ENCODE data around the gene LRTM2.

LRTM2 gene

DNA sequence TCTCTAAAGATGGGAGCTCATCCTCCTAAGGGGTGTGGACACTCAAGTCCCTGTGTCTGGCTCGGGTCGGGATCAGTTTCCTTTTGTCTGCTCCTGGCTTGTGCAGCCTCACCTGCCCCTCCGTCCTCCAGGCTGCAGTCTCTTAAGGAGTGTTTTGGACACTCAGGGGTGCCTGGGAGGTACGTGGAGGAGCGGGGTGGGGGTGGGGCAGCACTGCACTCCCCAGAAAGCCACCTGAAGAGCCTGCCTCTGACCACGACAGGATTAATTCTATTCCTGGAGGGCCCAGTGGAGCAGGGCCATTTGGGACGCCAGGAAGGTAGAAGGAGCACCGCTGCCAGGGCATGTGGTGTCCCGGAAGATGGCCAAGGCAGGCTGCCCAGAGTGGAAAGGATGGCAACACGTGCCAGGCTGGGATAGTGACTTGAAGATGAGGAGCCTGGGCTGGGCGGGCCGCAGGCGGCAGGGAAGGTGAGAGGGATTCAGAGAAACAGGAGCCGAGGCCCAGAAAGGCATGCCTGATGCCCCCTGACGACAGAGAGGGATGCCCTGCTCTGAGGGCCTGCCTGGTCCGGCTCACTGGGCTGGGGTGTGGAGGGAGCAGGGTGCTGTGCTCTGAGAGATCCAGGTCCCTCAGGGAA is 14.8 kb upstream of the LRTM2 start:
- H3K27ac ChIP-seq, result no peak overlapping the region
- TF ChIP-seq, protein P1, sequence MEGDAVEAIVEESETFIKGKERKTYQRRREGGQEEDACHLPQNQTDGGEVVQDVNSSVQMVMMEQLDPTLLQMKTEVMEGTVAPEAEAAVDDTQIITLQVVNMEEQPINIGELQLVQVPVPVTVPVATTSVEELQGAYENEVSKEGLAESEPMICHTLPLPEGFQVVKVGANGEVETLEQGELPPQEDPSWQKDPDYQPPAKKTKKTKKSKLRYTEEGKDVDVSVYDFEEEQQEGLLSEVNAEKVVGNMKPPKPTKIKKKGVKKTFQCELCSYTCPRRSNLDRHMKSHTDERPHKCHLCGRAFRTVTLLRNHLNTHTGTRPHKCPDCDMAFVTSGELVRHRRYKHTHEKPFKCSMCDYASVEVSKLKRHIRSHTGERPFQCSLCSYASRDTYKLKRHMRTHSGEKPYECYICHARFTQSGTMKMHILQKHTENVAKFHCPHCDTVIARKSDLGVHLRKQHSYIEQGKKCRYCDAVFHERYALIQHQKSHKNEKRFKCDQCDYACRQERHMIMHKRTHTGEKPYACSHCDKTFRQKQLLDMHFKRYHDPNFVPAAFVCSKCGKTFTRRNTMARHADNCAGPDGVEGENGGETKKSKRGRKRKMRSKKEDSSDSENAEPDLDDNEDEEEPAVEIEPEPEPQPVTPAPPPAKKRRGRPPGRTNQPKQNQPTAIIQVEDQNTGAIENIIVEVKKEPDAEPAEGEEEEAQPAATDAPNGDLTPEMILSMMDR (IDR thresholded peaks at IDR 0.05), result no peak
- TF ChIP-seq ZFX (IDR thresholded peaks at IDR 0.05; ENCODE audit: borderline replicate concordance), result no peak

DNA sequence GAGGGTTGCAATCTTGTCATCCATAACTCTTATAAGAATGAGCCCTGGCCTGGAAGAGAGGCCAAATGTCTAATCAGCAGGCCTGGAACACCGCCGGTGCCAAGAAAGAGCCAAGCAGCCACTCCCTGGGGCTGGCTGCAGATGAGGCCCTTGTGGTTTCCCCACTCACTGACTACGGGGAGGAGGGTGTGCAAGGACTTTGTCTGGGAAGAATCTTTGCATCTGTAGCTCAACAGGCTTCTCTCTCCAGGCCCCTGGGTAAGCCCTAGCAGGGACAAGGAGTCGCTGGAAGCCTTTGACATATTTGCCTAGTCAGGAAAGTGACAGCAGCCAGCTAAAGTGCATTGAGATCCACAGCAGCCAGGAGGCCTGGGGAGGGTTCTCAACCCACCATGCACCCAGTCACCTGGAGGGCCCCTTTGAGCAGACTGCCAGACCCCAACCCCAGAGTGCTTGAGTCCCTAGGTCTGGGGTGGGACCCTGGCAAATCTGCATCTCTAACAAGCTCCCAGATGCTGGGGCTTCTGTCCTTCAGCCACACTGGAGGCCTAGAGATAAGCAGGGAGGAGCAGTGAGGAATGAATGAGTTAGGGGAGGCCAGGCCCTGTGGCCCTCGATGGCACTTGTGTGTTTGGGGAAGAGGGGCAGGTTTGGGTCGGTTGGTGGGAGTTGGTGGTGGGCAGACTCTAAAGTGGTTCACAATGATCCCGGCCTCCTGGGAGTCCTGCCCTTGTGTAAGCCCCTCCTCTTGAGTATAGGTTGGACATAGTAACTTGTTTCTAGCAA is 13.9 kb upstream of the LRTM2 start:
- no peak overlapping the region for H3K27ac ChIP-seq
- TF ChIP-seq, protein P1 (IDR thresholded peaks at IDR 0.05), result no peak
- no peak for TF ChIP-seq ZFX (IDR thresholded peaks at IDR 0.05; ENCODE audit: borderline replicate concordance)

DNA sequence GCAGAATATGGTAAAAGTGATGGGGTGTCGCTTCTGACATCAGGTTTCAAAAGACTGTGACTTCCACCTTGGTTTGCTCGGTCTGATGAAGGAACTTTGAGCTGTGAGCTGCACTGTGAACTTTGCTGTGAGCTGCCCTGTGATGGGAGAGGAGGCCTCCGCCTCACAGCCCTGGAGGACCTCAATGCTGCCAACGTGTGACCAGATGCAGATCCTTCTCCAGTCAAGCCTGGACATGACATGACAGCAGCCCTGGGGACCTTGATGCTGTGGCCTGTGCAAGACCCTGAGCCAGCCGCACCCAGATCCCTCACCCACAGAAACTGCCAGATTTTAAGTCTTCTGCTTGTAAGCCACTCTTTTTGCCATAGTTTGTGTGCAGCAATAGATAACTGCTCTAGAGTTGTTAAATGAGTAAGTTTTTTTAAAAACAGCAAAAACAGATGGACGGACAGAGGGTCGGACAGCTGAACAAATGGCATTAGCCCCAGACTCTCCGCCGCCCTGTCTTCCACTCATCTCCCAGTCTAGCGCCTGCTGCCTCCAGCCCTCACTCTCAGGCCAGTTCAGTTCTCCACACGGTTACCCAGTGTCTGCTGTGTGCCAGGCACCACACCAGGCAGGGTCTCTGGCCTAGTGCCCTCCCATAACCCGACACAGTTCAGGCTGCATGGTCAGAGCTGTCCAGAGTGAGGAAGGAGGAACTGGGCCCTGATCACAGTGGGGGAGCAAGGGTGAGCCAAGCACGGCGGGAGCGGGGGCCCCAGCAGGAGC is 13.1 kb upstream of the LRTM2 start:
- no peak overlapping the region for H3K27ac ChIP-seq
- TF ChIP-seq ZFX (IDR thresholded peaks at IDR 0.05; ENCODE audit: borderline replicate concordance), result no peak
- TF ChIP-seq, protein P1 (IDR thresholded peaks at IDR 0.05), result no peak

DNA sequence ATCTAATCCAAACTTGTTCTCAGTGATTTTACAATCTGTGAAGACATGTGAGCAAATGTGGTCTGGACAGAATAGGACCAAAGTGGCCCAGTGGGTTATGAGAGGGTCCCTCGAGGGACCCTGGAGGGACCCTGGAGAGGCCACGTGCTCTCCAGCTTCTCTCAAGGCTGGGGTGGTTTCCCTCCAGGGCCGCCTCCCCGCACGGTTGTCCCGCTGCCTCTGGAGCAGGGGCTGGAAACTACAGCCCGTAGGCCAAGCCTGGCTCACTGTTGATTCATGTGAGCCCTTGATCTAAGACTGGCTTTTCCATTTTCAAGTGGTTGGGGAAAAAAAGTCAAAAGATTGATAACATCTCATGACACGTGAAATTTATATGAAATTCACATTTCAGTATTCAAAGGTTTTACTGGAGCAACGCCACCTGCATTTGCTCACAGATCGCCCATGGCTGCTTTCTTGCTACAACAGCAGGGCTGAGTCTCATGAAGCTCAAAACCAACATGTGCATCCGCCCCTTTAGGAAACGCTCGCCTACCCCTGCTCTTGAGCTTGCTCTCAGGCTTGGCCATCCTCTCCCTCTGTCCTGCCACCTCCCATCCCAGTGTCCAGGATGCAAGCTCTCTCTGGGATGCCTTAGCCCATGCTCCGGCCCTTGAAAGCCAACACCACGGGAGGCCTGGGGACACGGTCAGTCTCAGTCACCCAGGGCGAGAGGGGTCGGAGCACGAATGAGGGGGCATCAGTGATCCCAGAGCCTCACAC is 12.1 kb upstream of the LRTM2 start:
- TF ChIP-seq, protein P1 (IDR thresholded peaks at IDR 0.05), result no peak
- no peak for TF ChIP-seq ZFX (IDR thresholded peaks at IDR 0.05; ENCODE audit: borderline replicate concordance)
- H3K27ac ChIP-seq, result no peak overlapping the region

DNA sequence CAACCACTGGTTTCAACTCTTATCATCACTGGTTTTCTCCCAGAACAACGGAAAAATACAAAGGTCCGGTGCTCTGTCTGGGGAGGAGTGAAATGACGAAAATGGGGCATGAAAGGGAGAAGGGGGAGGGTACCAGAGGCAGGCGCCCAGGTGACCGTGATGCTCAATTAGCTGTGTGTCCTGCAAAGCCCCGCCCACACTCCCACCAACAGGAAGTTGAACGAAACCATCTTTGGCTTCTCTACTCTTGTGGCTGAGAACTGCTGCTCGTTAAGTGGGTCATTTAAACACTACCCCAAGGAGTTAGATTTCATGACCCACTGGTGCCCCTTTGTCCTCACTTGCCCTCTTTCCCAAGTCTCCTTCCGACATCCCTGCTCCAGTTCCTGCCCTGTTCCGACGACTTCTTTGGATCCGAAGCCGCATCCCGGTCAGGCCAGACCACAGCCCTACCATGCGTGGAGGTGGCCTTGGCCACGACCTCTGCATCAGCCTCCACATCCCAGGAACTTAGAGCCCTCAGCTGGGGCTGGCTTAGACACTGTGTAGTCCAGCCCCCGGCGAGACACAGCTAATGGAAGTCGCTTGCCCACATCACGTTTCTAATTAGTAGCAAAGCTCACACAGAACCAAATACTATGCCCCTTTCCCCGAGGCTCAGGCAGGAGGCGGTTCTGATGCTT is 11.4 kb upstream of the LRTM2 start:
- H3K27ac ChIP-seq, result no peak overlapping the region
- no peak for TF ChIP-seq ZFX (IDR thresholded peaks at IDR 0.05; ENCODE audit: borderline replicate concordance)
- TF ChIP-seq, protein P1 (IDR thresholded peaks at IDR 0.05), result no peak

DNA sequence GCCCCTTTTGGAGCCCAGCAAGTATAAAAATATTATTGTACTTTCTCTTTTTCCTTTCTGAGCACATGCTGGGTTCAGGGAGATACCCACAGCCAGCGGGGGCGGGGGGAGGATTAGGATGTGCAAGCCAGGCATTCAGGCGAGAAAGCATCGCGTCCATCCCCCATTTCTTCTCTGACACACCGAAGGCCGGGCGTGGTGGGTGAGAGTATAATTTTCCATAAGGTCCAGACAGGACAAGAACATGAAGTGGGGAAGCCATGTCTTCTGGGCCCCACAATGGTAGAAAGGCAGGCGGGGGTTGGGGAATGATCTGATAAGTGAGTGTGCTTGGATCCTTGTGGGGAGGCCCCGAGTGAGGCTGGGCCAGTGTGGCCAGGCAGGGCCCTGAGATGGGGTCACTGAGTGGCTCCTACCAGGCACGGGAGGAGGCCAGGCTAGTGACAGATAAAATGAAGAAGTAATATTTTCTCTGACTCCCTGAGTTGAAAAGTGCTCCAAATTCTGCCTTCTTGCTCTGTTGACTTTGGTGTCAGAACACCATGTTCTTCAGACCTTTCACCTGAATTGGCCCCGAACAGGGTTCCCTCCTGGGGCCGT is 10.7 kb upstream of the LRTM2 start:
- no peak overlapping the region for H3K27ac ChIP-seq
- TF ChIP-seq ZFX (IDR thresholded peaks at IDR 0.05; ENCODE audit: borderline replicate concordance), result no peak
- TF ChIP-seq, protein P1 (IDR thresholded peaks at IDR 0.05), result no peak
